Liver (tissue), 9 donors: ENCODE results near the gene FOXN3. TPM values are rescaled to one million over a fixed set of nuclear protein-coding genes. Genes with fewer than 3 reads are reported as not detected.

ENCODE experiments used
- DNase-seq: peaks from one replicate; pipeline ENCODE4 v3.0.0-alpha.2; 2017; ENCODE audit warnings: low spot score
- H3K27ac ChIP-seq, 2 donors: one replicate each; pipeline ENCODE4 v1.7.0; 2013; ENCODE audit warnings: inconsistent platforms in 2 of 2, low read length in 2 of 2, control low read depth in 1 of 2, low read depth in 1 of 2, mild to moderate bottlenecking in 1 of 2
- H3K27me3 ChIP-seq, 4 donors: one replicate each; pipeline versions ENCODE4 v1.6.1 to v1.7.0; 2013; ENCODE audit warnings: low read length in 3 of 4, inconsistent platforms in 1 of 4, mild to moderate bottlenecking in 1 of 4, moderate library complexity in 1 of 4; ENCODE audit not compliant: control insufficient read depth in 4 of 4, insufficient read depth in 4 of 4
- H3K36me3 ChIP-seq, 4 donors: one replicate each; pipeline versions ENCODE4 v1.6.1 to v1.7.0; 2013; ENCODE audit warnings: low read length in 3 of 4, mild to moderate bottlenecking in 3 of 4, low read depth in 1 of 4, moderate library complexity in 1 of 4; ENCODE audit not compliant: control insufficient read depth in 4 of 4, insufficient read depth in 3 of 4
- H3K4me1 ChIP-seq, 4 donors: one replicate each; pipeline versions ENCODE4 v1.6.1 to v1.7.0; 2013; ENCODE audit warnings: low read length in 3 of 4, mild to moderate bottlenecking in 3 of 4, moderate library complexity in 1 of 4; ENCODE audit not compliant: control insufficient read depth in 4 of 4, insufficient read depth in 4 of 4
- H3K4me3 ChIP-seq, 3 donors: one replicate each; pipeline versions ENCODE4 v1.6.1 to v1.7.0; 2013; ENCODE audit warnings: low read length in 3 of 3, control low read depth in 1 of 3, low read depth in 1 of 3, mild to moderate bottlenecking in 1 of 3
- H3K9ac ChIP-seq, 2 donors: one replicate each; pipeline ENCODE4 v1.7.0; 2013; ENCODE audit warnings: low read length in 2 of 2, mild to moderate bottlenecking in 2 of 2, moderate library complexity in 2 of 2, control low read depth in 1 of 2, low read depth in 1 of 2
- H3K9me3 ChIP-seq, 4 donors: one replicate each; pipeline versions ENCODE4 v1.6.1 to v1.7.0; 2013; ENCODE audit warnings: low read length in 3 of 4; ENCODE audit not compliant: control insufficient read depth in 4 of 4
- FOXA1 ChIP-seq: IDR thresholded peaks from 2 replicates; pipeline ENCODE4 v1.6.1; 2016; ENCODE audit warnings: antibody characterized with exemption
- FOXA2 ChIP-seq: IDR thresholded peaks from 2 replicates; pipeline ENCODE4 v1.6.1; 2016; ENCODE audit warnings: antibody characterized with exemption
- GABPA ChIP-seq, 2 donors: IDR thresholded peaks in 1 of 2; conservative IDR thresholded peaks in 1 of 2; 2 replicates each; pipeline ENCODE4 v1.6.1; 2016; ENCODE audit warnings: antibody characterized with exemption in 2 of 2, mild to moderate bottlenecking in 1 of 2, moderate library complexity in 1 of 2
- HNF4A ChIP-seq, 2 donors: conservative IDR thresholded peaks; 2 replicates each; pipeline ENCODE4 v1.6.1; 2016; ENCODE audit warnings: antibody characterized with exemption in 2 of 2, mild to moderate bottlenecking in 2 of 2
- HNF4G ChIP-seq: IDR thresholded peaks from 2 replicates; pipeline ENCODE4 v1.6.1; 2016; ENCODE audit warnings: antibody characterized with exemption
- RAD21 ChIP-seq, 2 donors: IDR thresholded peaks; 2 replicates each; pipeline ENCODE4 v1.6.1; 2016; ENCODE audit warnings: antibody characterized with exemption in 2 of 2, mild to moderate bottlenecking in 2 of 2
- TAF1 ChIP-seq: conservative IDR thresholded peaks from 2 replicates; pipeline ENCODE4 v1.6.1; 2016; ENCODE audit warnings: antibody characterized with exemption, mild to moderate bottlenecking
- YY1 ChIP-seq: IDR thresholded peaks from 2 replicates; pipeline ENCODE4 v1.6.1; 2016; ENCODE audit warnings: antibody characterized with exemption, mild to moderate bottlenecking
- WGBS: extraction: QIAGEN DNeasy Blood & Tissue Kit; methylation state at CpG from one replicate; pipeline ENCODE4 v1.1.7; 2013; 5-methylcytosine and 5-hydroxymethylcytosine counted together
- polyA plus RNA-seq, 2 donors: library from polyadenylated mRNA; stranded (reverse) in 1 of 2; unstranded in 1 of 2; fragments of 200-250 nt in 1 of 2; fragments of >200 nt in 1 of 2; fragmentation: Nextera tagmentation in 1 of 2; extraction: Ambion mirVana in 1 of 2; gene quantifications; one replicate each; pipeline versions ENCODE4 v1.2.1 to v1.2.3, GENCODE V29; 2013 to 2015
- total RNA-seq, 2 donors: library from RNA; depleted of rRNA; stranded (reverse); fragments of >200 nt; gene quantifications; one replicate each; pipeline ENCODE4 v1.2.3, GENCODE V29; 2014
- TF ChIP-seq, protein P1 (sequence below): IDR thresholded peaks from 2 replicates; pipeline ENCODE4 v1.6.1; 2016; ENCODE audit warnings: antibody characterized with exemption, mild to moderate bottlenecking
- TF ChIP-seq, protein P2 (sequence below): IDR thresholded peaks from 2 replicates; pipeline ENCODE4 v1.6.1; 2016; ENCODE audit warnings: antibody characterized with exemption
- TF ChIP-seq, protein P3 (sequence below): IDR thresholded peaks from 2 replicates; pipeline ENCODE4 v1.6.1; 2016; ENCODE audit warnings: antibody characterized with exemption
- TF ChIP-seq, protein P4 (sequence below): fragments of 150-350 bp; IDR thresholded peaks from 2 replicates; pipeline ENCODE4 v1.5.1; 2017; ENCODE audit warnings: improper control_type of control experiment, low read depth, low read length; ENCODE audit not compliant: missing input control
- donor health status: healthy.
- donor health status: healthy.
- donor health status: healthy.
- donor health status: healthy.
- donor health status: healthy.

Gene FOXN3
- total and polyA plus RNA-seq, 4 donors, result 17.8 to 44.8 (median 35.3) TPM

DNA sequence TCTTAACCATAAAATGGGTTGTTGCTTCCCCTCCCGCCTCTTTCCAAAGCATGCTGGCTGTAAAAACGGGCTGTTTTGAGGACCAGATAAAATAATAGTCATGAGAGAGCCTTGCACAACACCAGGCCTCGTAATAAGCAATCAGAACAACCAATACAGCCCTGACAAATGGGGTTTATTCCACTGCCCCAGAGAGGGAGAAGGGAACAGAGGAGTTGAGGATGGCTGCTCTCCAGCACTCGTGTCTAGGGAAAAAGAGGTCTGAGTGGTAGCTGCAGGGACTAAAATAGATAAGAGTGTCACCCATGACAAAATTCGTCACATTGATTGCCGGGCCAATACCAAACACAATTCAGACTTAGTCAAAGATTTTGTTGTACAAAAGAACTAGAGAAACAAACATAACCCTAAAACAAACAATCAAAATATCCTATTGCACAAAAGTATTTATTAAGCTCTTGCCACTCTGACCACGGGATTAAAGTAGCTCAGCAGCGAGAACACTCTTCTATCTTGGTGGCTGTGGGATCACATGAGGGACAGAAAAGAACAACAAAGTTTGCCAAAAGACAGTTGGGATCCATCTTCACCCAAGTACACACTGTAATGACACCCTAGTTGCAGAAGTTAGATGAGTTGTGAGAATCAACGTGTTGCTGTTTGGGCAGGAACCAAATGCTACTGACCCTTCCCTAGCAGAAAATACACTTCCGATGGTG is 188.0 kb downstream of the FOXN3 start:
- Histone ChIP-seq H3K27me3 (no peaks in the 10 kb centered on the region), H3K9me3 (no peaks in the 10 kb centered on the region), H3K27ac (no peak overlapping the region), H3K4me3 (no peak overlapping the region), H3K4me1 (peaks cover 0 to 18% (median 4%) of the 10 kb centered on the region in 4 donors), H3K9ac (no peak overlapping the region), H3K36me3 (no peaks in the 10 kb centered on the region)
- TF ChIP-seq GABPA (IDR thresholded peaks at IDR 0.05 in 1 of 2, conservative IDR thresholded peaks at IDR 0.05 in 1 of 2) (no peak), FOXA1 (no peak), YY1 (peak; percentile 11)
- TF ChIP-seq, protein P1, sequence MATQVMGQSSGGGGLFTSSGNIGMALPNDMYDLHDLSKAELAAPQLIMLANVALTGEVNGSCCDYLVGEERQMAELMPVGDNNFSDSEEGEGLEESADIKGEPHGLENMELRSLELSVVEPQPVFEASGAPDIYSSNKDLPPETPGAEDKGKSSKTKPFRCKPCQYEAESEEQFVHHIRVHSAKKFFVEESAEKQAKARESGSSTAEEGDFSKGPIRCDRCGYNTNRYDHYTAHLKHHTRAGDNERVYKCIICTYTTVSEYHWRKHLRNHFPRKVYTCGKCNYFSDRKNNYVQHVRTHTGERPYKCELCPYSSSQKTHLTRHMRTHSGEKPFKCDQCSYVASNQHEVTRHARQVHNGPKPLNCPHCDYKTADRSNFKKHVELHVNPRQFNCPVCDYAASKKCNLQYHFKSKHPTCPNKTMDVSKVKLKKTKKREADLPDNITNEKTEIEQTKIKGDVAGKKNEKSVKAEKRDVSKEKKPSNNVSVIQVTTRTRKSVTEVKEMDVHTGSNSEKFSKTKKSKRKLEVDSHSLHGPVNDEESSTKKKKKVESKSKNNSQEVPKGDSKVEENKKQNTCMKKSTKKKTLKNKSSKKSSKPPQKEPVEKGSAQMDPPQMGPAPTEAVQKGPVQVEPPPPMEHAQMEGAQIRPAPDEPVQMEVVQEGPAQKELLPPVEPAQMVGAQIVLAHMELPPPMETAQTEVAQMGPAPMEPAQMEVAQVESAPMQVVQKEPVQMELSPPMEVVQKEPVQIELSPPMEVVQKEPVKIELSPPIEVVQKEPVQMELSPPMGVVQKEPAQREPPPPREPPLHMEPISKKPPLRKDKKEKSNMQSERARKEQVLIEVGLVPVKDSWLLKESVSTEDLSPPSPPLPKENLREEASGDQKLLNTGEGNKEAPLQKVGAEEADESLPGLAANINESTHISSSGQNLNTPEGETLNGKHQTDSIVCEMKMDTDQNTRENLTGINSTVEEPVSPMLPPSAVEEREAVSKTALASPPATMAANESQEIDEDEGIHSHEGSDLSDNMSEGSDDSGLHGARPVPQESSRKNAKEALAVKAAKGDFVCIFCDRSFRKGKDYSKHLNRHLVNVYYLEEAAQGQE, result peak; percentile 22
- TF ChIP-seq, protein P2, sequence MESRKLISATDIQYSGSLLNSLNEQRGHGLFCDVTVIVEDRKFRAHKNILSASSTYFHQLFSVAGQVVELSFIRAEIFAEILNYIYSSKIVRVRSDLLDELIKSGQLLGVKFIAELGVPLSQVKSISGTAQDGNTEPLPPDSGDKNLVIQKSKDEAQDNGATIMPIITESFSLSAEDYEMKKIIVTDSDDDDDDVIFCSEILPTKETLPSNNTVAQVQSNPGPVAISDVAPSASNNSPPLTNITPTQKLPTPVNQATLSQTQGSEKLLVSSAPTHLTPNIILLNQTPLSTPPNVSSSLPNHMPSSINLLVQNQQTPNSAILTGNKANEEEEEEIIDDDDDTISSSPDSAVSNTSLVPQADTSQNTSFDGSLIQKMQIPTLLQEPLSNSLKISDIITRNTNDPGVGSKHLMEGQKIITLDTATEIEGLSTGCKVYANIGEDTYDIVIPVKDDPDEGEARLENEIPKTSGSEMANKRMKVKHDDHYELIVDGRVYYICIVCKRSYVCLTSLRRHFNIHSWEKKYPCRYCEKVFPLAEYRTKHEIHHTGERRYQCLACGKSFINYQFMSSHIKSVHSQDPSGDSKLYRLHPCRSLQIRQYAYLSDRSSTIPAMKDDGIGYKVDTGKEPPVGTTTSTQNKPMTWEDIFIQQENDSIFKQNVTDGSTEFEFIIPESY, result no peak
- no peak for DNase-seq
- 47% methylated on average over 10 of the region's 10 CpGs for WGBS

DNA sequence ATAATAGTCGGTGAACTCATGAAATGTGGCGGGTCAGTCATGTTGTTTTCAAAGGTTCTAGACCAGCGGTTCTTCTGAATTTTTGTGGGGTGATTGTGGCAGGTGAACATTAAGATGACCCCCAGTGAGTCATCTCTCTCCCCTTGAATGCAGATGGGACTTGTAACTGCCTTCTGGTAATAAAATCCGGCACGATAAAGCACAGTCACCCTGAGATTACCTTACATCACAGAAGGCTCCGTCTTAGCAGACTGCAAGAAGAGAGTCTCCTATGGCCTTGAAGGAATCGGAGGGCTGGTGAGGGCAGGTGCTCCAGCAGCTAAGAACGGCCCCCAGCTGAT is 189.6 kb downstream of the FOXN3 start:
- Histone ChIP-seq H3K4me3 (no peak overlapping the region), H3K27me3 (no peaks in the 10 kb centered on the region), H3K36me3 (no peaks in the 10 kb centered on the region), H3K4me1 (peaks cover 0 to 14% (median 4%) of the 10 kb centered on the region in 4 donors), H3K27ac (no peak overlapping the region), H3K9me3 (no peaks in the 10 kb centered on the region), H3K9ac (no peak overlapping the region)
- no peak for TF ChIP-seq FOXA2
- TF ChIP-seq HNF4G, result no peak
- TF ChIP-seq HNF4A (conservative IDR thresholded peaks at IDR 0.05), result no peak
- TF ChIP-seq, protein P3, sequence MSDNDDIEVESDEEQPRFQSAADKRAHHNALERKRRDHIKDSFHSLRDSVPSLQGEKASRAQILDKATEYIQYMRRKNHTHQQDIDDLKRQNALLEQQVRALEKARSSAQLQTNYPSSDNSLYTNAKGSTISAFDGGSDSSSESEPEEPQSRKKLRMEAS, result no peak
- TF ChIP-seq TAF1, result no peak
- TF ChIP-seq, protein P2, result no peak
- TF ChIP-seq, protein P1, result no peak
- no peak for TF ChIP-seq RAD21 (IDR thresholded peaks at IDR 0.05)
- TF ChIP-seq, protein P4, sequence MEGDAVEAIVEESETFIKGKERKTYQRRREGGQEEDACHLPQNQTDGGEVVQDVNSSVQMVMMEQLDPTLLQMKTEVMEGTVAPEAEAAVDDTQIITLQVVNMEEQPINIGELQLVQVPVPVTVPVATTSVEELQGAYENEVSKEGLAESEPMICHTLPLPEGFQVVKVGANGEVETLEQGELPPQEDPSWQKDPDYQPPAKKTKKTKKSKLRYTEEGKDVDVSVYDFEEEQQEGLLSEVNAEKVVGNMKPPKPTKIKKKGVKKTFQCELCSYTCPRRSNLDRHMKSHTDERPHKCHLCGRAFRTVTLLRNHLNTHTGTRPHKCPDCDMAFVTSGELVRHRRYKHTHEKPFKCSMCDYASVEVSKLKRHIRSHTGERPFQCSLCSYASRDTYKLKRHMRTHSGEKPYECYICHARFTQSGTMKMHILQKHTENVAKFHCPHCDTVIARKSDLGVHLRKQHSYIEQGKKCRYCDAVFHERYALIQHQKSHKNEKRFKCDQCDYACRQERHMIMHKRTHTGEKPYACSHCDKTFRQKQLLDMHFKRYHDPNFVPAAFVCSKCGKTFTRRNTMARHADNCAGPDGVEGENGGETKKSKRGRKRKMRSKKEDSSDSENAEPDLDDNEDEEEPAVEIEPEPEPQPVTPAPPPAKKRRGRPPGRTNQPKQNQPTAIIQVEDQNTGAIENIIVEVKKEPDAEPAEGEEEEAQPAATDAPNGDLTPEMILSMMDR, result no peak
- 91% methylated on average over 8 of the region's 8 CpGs for WGBS
- no peak for DNase-seq
